Stimulated activated CD8-positive, alpha-beta memory T cell treated with anti-CD3 and anti-CD28 coated beads, Interleukin-4, amount 100 ng/mL, for 4 hours (primary cell): Measurements from ENCODE around the gene ITSN2.

Experiments used
- DNase-seq, 2 donors: peaks; one replicate each; pipeline ENCODE4 v3.0.0-alpha.2; 2020; ENCODE audit warnings: low read depth in 2 of 2, low spot score in 1 of 2

Gene ITSN2

DNA sequence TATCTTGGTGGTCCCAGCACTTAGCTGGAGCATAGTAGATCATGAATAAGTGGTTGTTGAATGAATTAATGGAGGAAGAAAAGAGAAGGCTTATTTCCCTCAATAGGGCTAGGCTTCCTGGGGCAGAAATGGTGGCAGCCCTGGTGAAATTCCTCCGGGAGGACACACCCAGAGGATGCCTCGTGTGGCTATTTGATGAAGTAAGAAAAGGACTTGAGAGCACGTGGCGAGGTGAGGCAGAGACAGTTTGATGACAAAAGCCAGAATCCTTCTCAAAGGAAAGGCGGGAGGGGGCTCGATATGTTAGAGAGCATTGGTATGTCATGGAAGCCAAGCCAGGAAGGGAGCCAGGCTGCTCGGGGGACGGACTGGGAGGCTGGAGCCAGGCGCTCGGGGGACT lies 170.8 kb downstream of the ITSN2 start:
- DNase-seq: no peak

DNA sequence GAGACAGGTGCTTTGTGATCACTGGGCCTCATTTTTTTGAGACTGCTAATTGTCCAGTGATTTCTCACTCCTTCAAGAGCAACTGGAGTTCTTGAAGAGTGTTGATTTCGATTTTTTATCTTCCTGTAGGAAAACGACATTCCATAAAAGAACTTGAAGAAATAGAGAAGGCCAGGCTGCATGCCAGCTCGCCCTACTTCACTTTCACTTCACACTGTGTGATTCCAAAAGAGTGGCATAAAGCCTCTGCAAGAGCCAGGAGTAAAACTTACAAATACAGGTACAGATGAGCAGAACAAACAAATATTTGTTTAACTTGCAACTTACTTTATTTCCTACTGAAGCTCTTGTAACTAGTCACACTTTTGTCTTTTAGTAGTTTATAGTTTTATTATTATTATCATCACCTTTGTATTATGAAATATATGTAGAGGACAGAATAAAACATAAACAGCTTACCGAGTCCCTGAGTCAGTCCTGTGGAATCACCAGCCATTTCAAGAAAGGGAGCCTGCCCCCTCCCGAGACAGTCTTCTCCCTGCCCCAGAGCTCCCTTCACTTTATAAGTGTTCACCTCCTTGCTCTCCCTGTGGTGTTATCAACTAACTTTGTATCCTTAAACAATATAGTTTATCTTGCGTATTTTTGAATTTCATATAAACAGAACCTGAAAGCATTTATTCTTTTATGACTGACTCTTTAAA lies 176.8 kb downstream of the ITSN2 start:
- no peak for DNase-seq

DNA sequence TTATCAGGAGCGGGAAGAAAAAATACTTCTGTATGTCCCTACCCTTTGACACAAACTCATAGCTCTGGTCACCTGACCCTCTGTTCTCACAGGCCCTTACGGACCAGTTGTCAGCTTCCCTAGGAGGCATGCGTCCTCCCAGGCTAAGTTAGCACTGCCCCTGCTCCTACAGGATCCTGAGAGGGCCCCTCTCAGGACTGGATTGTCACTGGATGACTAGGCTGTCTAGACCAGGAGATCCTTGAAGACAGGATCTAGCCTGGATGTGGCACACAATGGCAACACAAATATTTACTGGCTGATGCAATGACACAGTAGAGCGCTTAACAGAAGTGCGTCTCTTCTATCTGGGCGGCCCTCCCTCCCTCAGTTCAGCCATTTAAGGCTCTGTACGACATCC lies 177.8 kb downstream of the ITSN2 start:
- no peak for DNase-seq

DNA sequence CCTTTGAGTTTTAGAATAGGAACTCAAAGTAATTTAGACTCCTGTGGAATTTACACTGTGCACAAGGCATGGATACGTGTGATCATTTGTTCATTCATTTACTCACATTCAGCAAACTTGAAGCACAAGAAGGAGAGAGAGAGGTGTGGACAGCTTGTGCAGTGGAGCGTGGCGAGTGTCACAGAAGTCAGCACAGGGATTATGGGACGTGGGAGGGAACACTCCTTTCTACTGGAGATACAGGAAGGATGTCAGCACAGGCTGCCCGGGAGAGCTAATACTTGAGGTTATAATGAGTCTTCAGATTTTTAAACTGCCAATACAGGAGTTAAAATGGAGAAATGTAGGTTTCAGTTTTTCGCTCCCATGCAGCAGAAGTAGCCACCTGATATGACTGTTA lies 178.5 kb downstream of the ITSN2 start:
- DNase-seq: no peak

DNA sequence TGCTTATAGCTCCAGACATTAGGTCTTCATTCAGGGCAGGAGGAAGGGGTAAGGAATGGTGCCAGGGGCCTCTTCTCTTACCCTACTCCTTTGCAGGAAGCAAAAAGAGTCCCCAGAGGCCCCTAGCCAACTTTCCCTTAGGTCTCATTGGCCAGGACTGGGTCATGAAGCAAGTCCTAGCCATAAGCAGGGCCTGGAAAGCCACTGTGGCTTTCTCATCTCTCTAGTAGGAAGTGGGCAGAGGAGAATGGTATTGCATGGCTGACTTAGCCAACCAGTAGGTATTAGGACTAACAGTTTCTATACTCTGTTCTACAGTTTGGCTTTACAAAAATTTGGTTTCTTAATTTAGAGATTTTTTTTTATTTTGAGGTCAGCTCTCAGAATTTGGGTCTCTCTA lies 180.7 kb downstream of the ITSN2 start:
- DNase-seq: no peak

DNA sequence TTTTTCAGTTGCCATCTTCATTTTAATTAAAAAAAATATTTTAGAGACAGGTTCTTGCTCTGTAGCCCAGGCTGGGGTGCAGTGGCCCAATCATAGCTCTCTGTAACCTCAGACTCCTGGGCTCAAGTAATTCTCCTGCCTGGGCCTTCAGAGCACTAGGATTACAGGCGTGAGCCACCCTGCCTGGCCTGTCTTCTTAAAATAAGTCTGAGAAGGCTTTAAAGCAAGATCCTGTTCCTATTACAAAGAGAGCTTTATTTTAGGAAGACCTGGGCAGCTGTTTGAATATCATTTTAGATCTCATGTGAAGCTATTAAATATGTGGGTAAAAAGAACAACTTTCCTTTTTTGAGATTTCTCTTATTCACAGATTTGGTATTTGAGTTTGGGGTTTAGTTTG lies 184.0 kb downstream of the ITSN2 start:
- DNase-seq: no peak

DNA sequence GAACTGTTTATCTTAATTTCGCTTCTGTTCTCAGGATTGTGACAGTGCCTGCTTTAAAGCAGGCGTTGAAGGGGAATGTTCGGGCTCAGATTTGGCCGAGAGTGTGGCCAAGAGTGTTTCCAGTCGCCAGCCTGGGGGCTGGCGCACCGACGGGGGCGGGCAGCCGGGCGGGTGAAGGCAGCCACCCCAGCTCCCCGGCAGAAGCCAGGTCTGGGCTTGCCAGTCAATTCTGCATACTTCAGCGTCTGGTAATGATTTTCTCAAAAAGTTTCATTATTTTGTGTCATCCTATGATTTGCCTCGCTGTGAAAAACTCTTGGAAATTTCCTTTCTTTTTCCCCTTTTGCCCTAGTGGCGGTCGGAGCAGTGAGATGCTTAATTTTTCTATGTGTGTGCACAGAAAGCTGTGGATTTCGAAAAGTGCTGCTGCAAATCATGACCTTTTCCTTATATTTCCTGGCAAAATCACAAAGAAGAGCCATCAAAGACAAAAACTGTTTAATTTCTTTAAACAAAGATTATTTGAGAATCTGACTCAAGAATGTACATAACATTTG lies 184.6 kb downstream of the ITSN2 start:
- DNase-seq: no peak

DNA sequence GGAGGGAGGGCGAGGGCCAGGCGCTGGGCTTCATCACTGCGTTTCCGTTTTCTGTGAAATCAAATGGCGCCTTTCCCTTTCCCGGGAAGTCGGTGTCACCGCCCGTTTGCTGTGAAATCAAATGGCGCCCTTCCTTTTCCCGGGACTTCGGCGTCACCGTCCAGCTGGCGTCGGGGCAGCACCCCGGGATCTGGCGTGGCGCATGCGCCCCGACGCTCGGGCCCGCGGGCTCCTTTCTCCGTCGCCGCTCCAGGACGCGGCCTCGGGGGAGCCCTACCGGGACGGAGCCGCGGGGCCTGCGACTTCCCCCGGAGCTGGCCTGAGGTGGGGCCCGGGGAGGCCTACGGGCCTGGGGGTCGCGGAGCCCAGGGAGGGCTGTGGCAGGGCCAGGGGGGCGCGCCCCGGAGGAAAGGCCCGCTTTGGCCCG lies 185.5 kb downstream of the ITSN2 start, which contains the start of gene FAM228A:
Gene FAM228A, plus strand, starts transcription at position 203 of the 427 bp plus-strand sequence. CDS start 428 bp downstream, outside the sequence.
- DNase-seq: no peak

DNA sequence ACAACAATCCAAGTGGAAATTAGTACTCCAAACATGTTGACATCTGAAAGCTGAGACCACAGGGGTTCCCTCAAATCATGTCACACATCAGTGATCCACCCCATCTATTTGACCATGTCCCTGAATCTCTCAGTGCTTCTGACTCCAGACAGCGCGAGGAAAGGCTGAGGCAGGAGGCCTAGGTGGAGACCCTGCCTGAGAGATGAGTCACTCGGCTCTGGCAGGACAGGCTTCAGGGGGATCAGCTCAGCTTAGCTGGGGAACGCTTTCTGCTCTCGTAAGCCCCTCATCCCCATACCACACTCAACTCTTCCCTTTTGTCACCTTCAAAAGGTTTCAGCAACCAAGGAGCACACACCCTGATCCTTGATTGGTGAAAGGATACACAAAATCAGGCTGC lies 191.3 kb downstream of the ITSN2 start:
- DNase-seq: no peak

DNA sequence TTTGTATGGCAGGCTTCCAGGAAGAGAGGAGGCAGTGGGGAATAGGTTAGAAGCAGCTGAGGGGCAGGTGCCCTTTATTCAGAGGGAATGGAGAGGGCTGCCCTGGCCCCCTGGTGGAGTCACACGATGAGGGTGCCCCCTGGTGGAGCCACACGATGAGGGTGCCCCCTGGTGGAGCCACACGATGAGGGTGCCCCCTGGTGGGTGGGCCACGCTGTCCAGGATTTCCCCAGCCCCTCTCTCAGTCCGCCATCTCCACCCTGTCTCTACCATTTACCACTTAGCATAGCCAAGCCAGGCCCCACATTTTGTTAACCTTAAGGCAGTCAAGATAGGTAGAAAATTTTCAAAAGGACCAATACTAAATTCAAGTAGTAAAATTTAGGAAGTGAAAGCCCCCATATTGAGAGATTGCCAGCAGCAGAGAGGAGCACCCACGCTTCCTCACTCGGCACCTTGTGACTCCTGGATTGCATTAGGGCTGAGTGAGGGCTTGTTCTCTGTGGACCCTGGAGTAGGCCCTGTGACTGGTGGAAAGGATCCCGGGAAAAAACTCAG lies 195.8 kb downstream of the ITSN2 start:
- DNase-seq: peak; percentile 4 to 12

DNA sequence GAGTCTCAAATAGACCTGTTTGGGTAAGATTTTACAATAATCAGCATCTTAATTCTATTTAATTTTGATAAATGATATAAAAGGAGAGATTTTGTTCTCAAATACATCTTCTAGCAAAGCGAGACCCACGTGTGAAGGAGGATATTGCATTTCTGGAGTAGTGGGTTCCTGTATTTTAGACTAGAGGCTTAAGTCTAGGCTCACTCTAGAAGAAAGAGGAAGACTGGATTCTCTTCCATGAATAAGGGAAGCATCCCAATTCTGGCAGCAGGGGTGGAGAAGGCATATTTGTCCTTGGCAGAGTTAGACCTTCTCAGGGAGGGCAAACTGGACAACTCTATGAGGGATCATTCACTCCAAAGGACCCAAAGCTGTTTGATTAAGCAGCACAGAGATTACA lies 196.7 kb downstream of the ITSN2 start:
- no peak for DNase-seq

DNA sequence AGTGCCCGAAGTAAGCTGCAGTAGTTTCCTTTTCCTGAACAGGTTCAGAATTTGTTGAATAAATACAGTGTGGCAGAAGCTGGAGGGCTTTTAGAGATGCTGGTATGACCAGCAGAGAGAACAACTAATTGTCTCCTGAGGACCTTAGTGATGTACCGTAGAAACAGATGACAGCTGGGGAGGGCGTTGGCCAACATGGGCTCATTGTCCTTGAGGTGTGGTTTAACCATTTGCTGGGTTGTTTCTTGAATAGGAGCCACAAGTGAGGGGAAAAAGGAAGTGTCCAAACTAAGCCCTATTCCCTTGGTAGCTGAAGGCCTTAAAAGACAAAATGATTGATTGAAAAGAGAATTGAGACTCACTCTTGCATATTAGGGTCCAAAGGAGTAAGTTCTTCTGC lies 197.2 kb downstream of the ITSN2 start:
- no peak for DNase-seq

DNA sequence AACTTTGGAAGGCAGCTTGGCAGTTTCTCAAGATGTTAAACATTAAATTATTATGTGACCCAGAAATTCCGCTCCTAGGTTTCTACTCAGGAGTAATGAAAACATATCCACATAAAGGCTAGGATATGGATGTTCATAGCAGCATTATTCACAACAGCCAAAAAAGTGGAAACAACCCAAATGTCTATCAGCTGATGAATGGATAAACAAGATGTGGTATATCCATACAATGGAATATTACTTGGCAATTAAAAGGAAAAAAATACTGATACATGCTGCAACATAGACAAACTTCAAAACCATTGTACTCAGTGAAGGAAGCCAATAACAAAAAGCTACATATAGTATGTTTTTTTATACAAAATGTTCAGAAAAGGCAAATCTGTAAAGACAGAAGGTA lies 197.8 kb downstream of the ITSN2 start:
- DNase-seq: no peak

DNA sequence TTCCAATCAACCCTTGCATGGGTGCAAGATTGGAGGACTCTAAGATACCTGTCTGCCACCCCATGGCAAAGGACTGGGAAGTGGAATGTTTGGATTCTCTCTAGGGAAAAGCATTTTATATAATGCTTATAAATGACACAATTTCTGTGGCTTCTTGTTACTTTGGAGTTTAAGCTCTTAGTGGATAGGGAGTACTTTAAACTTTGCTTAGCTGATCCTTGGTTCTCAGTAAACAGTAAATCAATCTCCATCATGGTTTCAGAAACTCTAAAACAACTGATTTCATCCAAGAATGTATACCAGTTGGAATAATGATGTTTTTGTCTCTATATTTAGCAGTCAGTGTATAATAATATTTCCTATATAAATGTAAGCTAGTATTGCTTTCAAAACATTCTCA lies 199.6 kb downstream of the ITSN2 start:
- DNase-seq: no peak

DNA sequence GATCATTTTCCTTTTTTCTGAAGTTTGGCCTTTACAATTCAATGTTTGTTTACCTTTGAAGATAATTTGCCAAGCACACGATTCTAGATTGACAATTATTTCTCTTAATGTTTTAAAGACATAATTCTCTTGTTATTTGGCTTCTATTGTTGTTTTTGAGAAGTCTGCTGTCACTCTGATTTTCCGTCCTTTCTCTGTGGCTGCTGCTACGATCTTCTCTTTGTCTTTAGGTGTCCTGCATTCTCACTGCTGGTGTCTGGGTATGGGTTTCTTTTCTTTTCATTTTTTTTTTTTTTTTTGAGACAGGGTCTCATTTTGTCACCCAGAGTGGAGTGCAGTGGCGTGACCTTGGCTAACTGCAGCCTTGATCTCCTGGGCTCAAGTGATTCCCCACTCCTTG lies 200.6 kb downstream of the ITSN2 start:
- DNase-seq: no peak

DNA sequence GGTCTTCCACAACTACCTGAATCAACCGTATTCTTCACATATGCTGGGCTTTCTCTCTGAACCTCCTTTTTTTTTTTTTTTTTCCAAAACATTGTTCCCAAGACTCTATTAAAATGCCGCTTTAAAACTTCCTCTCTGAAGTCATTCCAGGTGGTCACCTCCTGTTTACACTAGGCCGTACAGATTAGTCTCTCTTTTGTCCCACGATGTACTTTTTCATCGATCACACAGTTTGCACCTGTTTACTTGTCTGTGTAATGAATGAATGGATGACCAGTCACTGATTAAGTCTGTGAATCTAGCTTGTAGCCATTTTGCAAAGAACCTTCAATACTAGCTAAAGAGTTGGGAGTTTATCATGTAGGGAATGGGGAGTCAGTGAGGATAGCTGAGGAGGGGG lies 202.2 kb downstream of the ITSN2 start:
- DNase-seq: no peak

DNA sequence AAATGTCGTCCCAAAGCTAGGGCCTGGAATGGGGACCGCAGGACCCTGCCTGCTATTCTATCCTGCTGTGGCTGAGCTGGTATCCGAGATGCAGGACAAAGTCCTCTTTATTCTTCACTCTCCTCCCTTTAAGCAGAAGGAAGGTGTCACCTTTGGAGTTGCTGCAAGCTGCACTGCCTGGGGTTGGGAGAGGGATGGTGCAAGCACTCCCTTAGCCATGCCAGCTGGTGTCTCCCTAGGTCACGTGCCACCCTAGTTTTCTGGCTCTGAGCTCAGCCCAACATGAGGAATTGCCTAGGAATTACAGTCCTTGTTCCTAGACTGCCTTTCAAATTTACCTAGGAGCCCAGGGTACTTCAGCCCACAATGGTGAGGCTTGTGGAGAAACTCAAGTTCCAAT lies 206.9 kb downstream of the ITSN2 start:
- DNase-seq: no peak
